ENCODE measurements around the gene SMAD1.

The SMAD1 gene

DNA sequence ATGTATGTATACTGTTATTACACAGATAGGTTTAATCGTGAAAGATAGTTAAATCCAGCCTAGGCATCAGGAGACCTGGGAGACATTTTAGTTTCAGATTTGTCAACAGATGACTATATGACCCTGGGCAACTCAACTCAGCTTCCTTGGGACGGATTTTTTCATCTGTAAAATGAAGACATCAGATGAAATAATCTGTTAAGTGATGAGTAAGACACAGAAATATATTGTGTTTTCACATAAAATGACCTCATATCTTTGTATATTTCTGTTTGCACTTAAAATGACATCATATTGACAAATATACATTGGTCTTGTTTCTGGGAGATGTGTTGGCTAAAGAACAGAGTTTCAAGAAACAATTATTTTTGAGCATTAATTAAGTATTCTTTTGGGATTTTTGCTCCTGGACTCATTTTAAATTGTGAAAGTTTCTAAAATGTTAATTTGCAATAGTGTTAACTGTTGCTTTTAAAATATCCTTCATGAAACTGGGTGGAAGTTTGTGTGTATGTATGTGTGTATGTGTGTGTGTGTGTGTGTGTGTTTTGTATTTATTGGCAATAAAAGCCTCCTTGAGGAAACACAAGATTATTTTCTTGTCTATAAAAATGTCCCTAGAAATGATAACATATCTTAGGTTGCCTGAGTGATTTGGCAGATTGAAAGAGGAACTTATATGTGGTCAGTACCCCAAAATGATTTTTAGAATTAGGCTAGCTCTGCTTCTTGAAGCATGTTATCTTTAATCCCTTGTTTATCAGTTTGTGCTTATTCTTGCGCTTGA, 108.5 kb downstream of the SMAD1 start:
- in situ Hi-C loops (cut with HindIII; ENCODE audit: low sequenced_read_pairs), result no loop called here
- no peak for DNase-seq (ENCODE audit: low read depth)
- TF ChIP-seq, protein P1, sequence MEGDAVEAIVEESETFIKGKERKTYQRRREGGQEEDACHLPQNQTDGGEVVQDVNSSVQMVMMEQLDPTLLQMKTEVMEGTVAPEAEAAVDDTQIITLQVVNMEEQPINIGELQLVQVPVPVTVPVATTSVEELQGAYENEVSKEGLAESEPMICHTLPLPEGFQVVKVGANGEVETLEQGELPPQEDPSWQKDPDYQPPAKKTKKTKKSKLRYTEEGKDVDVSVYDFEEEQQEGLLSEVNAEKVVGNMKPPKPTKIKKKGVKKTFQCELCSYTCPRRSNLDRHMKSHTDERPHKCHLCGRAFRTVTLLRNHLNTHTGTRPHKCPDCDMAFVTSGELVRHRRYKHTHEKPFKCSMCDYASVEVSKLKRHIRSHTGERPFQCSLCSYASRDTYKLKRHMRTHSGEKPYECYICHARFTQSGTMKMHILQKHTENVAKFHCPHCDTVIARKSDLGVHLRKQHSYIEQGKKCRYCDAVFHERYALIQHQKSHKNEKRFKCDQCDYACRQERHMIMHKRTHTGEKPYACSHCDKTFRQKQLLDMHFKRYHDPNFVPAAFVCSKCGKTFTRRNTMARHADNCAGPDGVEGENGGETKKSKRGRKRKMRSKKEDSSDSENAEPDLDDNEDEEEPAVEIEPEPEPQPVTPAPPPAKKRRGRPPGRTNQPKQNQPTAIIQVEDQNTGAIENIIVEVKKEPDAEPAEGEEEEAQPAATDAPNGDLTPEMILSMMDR (IDR thresholded peaks at IDR 0.05; ENCODE audit: low read depth, low read length, missing control alignments), result no peak
- H3K4me3 ChIP-seq (ENCODE audit: low read depth, low read length), result no peak overlapping the region

DNA sequence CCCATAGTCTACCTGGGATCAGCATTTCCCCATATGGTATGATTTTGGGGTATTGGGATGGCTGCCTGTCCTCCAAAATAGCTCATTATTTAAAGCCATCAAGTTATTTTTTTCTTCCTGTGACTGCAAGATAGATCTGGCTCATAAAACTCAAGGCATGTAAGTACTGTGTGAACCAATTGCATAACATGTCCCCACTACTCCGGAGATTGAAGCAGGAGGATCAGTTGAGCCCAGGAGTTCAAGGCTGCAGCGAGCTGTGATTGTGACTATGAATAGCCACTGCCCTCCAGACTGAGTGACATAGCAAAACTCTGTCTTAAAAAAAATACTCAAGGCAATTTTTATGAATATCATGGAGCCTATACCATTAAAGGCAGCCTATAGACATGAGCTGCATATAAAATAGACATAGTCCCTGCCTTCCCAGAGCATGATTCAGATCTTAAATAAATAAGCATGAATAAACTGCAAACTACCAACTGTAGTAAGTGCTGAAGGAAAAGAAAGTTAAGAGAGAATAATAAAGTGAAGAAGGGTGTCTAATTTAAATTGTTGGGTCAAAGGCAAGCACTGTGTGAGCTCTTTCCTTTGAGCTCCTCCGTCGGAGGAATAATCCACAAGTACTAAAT, 120.6 kb downstream of the SMAD1 start:
- H3K4me3 ChIP-seq (ENCODE audit: low read depth, low read length), result no peak overlapping the region
- no peak for DNase-seq (ENCODE audit: low read depth)
- TF ChIP-seq, protein P1 (IDR thresholded peaks at IDR 0.05; ENCODE audit: low read depth, low read length, missing control alignments), result no peak
- in situ Hi-C loops (cut with HindIII; ENCODE audit: low sequenced_read_pairs), result no loop called here

DNA sequence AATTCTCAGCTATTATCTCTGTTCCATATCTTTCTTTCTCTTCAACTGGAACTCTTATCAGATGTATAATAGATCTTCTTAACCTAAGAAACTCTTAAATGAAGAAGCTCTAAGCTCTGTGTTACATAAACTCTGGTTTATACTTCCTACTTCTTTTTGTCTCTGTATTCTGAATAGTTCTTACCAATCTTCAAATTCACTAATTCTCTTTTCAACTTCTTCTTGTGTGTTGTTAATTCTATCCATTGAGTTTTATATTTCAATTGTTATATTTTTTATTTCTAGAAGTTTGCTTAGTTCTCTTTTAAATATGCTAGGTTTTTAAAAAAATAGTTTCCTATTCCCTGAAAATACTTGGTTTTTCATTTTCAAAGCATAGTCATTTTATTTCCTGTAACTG, 124.3 kb downstream of the SMAD1 start:
- H3K4me3 ChIP-seq (ENCODE audit: low read depth, low read length), result no peak overlapping the region
- TF ChIP-seq, protein P1 (IDR thresholded peaks at IDR 0.05; ENCODE audit: low read depth, low read length, missing control alignments), result no peak
- DNase-seq (ENCODE audit: low read depth), result no peak
- in situ Hi-C loops (cut with HindIII; ENCODE audit: low sequenced_read_pairs), result no loop called here
